RCC 7860 (cell line): ENCODE results near the gene MARCHF10.

ENCODE experiments used
- DNase-seq: peaks from one replicate; pipeline ENCODE4 v3.0.0-alpha.2; 2015; ENCODE audit warnings: low spot score
- FAIRE-seq: peaks from 2 replicates; lab custom pipeline; 2012; peaks lifted over from hg19 to GRCh38; lab: Jason Lieb, UNC

MARCHF10 gene

GRCh38 chr17:62755141-62755851 is 52.8 kb downstream of the MARCHF10 start:
- no peak for FAIRE-seq
- DNase-seq = no peak

DNA sequence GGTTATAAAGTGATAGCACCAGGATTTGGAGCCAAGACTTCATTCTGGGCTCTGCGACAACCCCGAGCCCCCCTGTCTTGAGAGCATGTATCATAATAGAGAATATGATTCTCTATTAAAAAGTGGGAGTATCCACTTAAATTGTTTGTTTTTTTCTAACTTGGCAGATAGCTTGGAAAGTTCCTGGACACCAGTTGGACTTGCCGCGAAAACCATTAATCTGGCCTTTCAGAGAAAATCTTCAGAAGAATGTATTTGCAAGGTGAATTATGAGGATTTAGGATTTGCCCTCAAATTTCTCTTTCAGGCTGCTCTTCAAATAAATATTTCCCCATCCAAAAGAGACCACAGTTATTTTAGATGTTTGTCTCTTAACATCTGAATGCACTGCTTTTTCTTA is 53.5 kb downstream of the MARCHF10 start:
- FAIRE-seq (no peak), DNase-seq (no peak)

- DNase-seq = no peak
- no peak for FAIRE-seq
Measured at GRCh38 chr17:62753562-62753961, 54.6 kb downstream of the MARCHF10 start.

DNA sequence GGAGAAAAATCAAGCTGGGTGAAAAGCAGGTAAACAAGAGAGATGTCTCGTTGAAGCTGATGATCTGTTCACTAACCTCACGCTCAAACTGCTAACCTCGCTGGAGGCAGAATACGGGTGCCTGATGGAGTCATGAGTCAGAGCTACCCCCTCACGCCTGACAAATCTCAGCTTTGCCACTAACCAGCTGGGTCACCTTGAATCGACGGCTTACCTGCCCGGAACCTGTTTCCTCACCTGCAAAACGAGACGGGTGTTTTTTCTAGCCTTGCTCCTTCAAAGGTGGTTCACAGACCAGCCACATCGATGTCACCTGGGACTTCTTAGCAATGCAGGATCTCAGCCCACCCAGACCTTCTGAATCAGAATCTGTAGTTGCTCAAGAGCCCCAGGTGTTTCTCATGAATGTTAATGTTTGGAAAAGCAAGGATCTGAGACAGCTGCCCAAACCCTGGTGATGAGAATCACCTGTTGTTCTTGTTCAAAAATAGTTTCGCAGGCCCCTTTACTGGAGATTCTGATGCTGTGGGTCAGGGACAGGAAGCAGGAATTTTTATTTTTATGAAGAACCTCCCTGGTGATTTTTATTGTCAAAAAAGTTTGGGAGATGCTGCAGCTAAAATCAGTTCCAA is 56.9 kb downstream of the MARCHF10 start:
- FAIRE-seq (no peak), DNase-seq (no peak)

DNA sequence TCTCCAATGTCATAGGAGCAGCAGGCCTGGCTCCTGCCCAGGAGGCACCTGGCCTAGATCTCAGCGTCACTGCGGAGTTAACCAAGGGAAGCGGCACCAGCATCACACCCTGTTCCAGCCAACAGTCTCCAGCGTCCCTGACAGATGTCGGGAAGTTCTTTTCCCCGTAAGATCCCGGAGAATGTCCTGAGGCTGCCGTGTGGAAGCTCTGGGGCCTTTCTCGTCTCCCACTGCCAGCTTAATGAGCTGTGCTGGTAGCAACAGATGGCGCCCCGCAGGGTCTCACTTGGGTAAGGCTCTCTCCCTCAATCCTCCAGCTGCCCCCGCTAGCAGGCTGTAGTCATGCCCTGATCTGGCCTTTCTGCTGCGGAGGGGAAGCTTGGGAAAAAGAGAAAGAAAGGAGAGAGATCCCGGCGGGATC is 57.5 kb downstream of the MARCHF10 start:
- no peak for DNase-seq
- no peak for FAIRE-seq

DNA sequence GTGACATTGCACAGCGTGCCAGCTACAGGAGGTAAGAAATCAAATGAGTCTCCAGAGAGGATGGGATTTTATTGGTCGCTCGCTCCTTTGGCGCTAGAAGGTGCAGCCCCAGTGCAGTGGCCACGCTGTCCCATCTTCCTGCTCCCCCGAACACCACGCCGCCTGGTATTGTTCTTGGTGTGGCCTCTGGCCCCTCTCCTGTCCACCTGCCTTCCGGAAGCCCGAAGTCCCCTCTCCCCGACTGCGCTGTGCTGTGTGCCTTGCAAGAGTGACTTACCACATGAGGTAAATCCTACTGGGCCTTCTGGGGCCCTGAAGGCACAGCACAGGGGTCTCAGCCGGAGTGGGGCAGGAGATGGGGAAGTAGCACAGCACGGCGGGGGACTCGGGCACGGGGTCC is 58.2 kb downstream of the MARCHF10 start:
- FAIRE-seq = no peak
- DNase-seq = no peak

- DNase-seq = no peak
- FAIRE-seq = no peak
Measured at GRCh38 chr17:62746941-62747340, 61.2 kb downstream of the MARCHF10 start.

GRCh38 chr17:62745806-62746205 is 62.3 kb downstream of the MARCHF10 start:
- DNase-seq (no peak), FAIRE-seq (no peak)

DNA sequence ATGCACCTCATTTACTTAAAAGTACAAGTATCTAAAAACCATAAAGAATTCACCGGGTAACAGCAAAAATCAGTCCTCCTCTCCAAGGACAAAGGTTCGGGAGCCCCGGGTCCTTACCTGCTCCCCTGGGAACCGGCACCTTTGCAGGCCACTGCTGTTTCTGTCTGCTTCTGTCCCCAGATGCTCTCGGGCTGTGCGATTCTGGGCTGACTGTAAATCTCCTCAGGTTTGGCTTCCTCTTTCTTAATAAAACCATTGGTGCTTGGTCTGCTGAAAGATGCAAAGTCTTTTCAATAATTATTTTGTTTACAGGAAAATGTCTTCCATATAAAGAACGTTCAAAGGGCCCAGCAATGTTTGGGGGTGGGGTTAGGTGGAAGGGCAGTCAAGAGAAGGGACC is 63.9 kb downstream of the MARCHF10 start:
- no peak for FAIRE-seq
- no peak for DNase-seq

DNA sequence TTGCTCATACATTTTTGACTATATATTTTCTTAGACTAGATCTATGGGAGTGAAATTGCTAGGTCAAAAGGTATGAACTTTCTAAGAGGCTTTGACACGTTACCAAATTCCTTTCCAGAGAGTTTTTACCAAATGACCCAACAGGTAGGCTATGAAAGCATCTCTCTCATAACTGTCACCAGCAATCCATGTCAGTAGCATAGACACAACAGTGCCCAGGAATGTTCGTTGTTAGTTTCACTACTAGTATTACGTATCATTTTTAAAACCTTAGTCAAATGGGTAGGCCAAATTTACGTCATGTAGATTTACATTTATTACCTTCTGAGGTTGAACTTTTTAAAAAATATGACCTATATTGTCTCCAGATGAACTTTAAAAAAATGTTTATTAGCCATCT is 66.8 kb downstream of the MARCHF10 start:
- DNase-seq = no peak
- no peak for FAIRE-seq

DNA sequence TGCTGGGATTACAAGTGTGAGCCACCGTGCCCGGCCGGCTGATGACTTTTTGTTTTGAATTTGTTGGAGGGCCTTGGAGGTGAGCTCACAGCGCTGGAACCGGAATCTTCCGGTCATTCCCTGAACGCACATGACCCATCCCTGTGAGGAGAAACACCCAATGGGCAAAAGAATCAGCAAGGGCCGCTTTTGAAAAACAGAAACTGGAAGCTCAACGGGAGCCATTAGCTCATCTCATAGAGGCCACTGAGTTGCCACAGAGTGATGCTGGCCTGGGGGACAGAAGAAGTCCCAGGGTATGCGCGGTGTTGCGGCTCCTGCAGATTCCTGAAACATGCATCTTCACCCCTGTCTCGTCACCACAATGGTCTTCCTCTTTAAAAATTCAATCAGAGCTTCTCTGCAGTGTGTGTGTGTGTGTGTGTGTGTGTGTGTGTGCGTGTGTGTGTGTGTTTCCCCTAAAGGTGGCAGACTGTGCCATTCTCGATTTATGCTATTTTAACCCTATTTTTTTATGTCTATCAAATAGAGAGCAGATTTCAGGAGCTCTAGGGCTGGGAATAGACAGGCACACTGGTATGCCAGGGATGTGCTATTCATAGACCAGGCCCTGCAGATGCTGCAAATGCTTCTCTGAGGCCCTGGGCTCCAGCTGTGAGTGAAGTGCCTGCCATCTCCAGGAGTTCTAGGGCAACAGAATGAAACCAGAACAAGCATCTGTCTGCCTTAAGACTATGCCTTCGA is 68.3 kb downstream of the MARCHF10 start:
- DNase-seq (no peak), FAIRE-seq (no peak)

DNA sequence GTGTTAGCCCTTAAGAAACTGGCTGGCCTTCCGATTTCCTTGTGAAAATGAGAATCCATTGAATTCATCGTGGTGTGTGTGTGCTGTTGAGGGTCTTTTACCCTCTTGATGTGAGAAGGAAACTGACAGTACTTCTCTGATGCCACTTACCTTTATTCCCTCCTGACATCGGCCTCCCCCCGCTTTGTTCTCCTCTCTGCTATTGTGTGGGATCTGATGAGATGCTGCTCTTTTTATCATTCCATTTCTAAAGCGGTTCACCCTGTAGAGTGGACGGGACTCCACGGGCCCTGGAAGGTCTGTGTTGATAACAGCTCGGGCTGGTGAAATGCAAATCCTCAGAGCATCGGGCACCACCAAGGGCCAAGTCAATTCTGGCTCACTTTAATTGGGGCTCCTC is 69.8 kb downstream of the MARCHF10 start:
- FAIRE-seq = no peak
- DNase-seq = no peak

- FAIRE-seq (no peak), DNase-seq (no peak)
Measured at GRCh38 chr17:62737513-62737912, 70.6 kb downstream of the MARCHF10 start.

DNA sequence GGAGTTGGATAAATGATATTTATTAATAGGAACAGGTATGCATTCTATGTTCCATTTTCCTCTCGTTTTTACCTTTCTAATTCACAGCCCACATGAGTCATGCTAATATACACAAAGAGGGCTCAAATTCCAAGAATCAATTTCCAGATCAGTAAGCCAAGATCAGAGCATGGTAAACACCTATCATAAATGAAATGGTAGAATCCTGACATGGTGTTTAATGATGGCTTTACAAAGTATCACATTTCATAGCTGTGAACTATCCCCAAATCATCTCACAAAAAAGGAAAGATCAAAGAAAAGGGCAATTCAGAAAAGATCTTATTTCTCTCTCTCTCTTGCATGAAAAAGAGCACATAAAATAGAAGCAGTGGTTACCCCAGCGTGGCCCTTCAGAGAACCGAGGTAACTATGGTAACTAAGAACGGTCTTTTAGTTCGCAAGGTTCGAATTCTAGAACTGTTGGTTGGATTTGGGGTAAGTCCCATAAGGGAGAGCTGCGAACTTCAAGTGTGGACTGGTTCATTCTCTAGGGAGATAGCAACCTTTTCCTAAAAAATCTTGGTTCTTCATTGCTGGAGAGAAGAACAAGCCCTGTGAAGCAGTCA is 73.0 kb downstream of the MARCHF10 start:
- no peak for FAIRE-seq
- no peak for DNase-seq

- no peak for FAIRE-seq
- DNase-seq = no peak
Measured at GRCh38 chr17:62732125-62732524, 76.0 kb downstream of the MARCHF10 start.

DNA sequence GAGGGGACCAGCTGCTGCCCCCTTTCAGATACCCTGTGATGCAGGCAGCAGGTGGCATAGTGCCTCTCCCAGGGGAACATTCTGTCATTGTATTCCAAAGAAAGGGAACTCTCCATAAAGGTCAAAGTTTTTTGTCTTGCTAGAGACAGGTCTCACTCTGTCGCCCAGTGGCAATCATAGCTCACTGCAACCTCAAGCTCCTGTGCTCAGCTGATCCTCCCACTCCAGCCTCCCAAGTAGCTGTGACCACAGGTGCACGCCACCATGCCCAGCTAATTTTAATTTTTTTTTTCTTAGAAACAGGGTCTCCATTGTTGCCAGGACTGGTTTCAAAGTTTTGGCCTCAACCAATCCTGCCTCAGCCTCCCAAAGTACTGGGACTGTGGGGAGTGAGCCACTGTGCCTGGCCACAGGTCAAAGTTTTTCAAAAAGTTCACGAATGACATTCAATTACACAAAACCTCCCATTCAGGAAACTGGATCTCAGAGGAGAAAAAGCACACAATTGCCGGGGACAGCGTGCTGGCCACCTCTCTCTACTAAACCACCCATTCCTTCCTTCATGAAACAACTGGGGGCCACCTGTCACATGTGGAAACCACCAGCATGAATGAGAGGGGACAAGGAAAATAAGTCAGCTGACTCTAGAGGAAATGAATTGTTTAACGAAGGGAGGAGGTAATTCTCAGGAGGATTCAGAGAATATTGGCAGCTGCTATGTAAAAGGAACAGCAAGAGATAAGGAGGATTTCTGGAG is 80.0 kb downstream of the MARCHF10 start:
- DNase-seq = no peak
- no peak for FAIRE-seq

DNA sequence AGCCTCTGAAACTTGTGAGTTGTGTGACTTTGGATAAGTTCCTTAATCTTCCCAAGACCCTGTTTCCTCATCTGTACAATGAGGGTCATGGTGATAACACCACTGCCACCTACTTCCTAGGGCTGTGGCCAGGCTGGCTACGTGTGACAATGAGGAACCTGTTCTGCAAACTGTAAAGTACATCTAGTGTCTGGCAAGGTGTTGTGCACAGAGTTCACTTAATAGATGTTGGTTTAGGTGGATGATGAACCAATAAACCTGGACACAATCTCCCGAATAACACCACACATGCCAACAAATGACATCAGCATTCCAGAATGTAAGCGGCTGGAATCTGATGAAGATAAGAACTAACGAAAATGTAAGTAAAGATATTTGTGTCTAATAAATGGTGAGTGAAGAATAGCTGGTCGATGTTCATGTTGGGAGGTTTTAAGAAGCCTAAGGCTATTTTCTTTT is 82.3 kb downstream of the MARCHF10 start:
- DNase-seq (no peak), FAIRE-seq (no peak)

GRCh38 chr17:62724398-62725146 is 83.5 kb downstream of the MARCHF10 start:
- DNase-seq (no peak), FAIRE-seq (no peak)

DNA sequence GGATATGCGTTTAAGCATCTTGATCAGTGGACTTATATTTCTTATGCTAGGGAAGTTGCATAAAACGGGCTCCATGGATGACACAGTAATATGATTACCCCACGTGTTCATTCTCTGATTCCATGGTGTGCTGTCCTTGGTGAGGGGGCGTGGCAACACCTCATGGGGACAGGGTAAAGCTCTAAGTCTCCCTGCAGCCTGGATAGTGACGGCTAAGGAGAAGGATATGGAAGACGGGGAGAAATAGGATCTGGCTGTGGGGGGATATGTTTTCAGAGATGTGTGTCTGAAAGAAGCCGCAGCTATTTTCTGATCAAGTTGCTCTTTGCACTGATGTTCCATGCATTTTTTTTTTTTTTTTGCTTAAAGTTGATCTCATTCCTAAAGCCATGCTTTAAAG is 84.3 kb downstream of the MARCHF10 start:
- DNase-seq = no peak
- FAIRE-seq = no peak

DNA sequence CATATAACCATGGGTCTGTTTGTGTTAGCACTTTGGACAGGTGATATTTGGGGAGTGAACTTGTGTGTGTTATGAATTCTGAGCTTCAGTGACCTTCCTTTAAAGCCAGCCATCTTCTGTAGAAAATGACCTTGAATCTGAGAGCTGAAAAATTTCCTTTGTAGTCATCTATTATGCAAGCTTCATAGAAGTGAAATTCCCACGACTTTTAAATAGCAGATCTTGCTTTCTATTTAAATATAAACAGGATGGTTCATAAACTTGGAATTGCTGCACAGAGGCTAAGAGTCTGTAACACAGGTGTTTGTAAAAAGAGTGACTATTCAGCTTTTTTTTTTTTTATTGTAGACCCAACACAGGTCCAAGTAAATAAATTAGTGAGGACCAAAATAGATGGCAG is 85.5 kb downstream of the MARCHF10 start:
- DNase-seq = no peak
- no peak for FAIRE-seq
